Panc1 (cell line): ENCODE data around the gene HSPD1. TPM values are rescaled to one million over a fixed set of nuclear protein-coding genes. Genes with fewer than 3 reads are reported as not detected.

ENCODE experiments used
- ATAC-seq: fragments of 200-7000 bp; cut with Tn5 transposase; 2 replicates; pipeline ENCODE4 v1.9.1; 2020; ENCODE audit warnings: mild to moderate bottlenecking, moderate library complexity
- BruUV-seq: library from RNA; stranded (reverse); fragments of 400-500 nt; replicated peaks from 2 replicates; lab custom pipeline; 2021; lab: Mats Ljungman, UMichigan
- CTCF ChIA-PET: fragments of 300-600 bp; sonication (Branson Sonifier 250); formaldehyde crosslinking; loops from one replicate; lab custom pipeline; 2022; ENCODE audit warnings: antibody characterized with exemption; lab: Charles Lee
- POLR2A ChIA-PET: fragments of 300-600 bp; sonication (Branson Sonifier 250); formaldehyde crosslinking; loops from one replicate; lab custom pipeline; 2022; ENCODE audit warnings: antibody characterized with exemption; lab: Charles Lee
- DNase-seq: peaks from one replicate; pipeline ENCODE4 v3.0.0-alpha.2; 2010; ENCODE audit warnings: low read depth, low spot score
- H3K27ac ChIP-seq: 2 replicates; pipeline ENCODE4 v1.5.1; 2011; ENCODE audit warnings: mild to moderate bottlenecking, low read length, inconsistent platforms
- H3K27me3 ChIP-seq: fragments of 200-500 bp; sonication (Bioruptor generic); 2 replicates; pipeline ENCODE4 v1.6.0; 2014; ENCODE audit warnings: low read length, inconsistent platforms; ENCODE audit not compliant: control insufficient read depth, insufficient read depth
- H3K36me3 ChIP-seq: fragments of 200-500 bp; sonication (Bioruptor generic); 2 replicates; pipeline ENCODE4 v1.5.1; 2014; ENCODE audit warnings: inconsistent platforms, mild to moderate bottlenecking, low read length, moderate library complexity; ENCODE audit not compliant: control insufficient read depth, insufficient read depth
- H3K4me1 ChIP-seq: 2 replicates; pipeline ENCODE4 v1.5.1; 2011; ENCODE audit warnings: inconsistent platforms, mild to moderate bottlenecking, low read length, moderate library complexity; ENCODE audit not compliant: control insufficient read depth, insufficient read depth
- H3K4me3 ChIP-seq, 2 experiments: 2 replicates each; pipeline ENCODE4 v1.5.1; 2011 to 2012; ENCODE audit warnings: low read depth in 2 of 2, low read length in 2 of 2, mild to moderate bottlenecking in 2 of 2, inconsistent platforms in 1 of 2, moderate library complexity in 1 of 2
- H3K9me3 ChIP-seq: fragments of 200-500 bp; sonication (Bioruptor generic); 2 replicates; pipeline ENCODE4 v1.5.1; 2014; ENCODE audit warnings: low read depth, mild to moderate bottlenecking, inconsistent platforms, low read length, moderate library complexity; ENCODE audit not compliant: control insufficient read depth, insufficient read depth
- CTCF ChIP-seq: fragments of 450-650 bp; IDR thresholded peaks from 2 replicates; pipeline ENCODE4 v1.5.1; 2017; ENCODE audit warnings: mild to moderate bottlenecking
- POLR2AphosphoS5 ChIP-seq: IDR thresholded peaks from 2 replicates; pipeline ENCODE4 v1.6.1; 2012; ENCODE audit warnings: mild to moderate bottlenecking, low read depth, low read length, moderate library complexity
- REST ChIP-seq, 2 experiments: IDR thresholded peaks; 2 replicates each; pipeline ENCODE4 v1.6.1; 2011 to 2012; ENCODE audit warnings: low read depth in 2 of 2, control low read depth in 1 of 2, low read length in 1 of 2, mild to moderate bottlenecking in 1 of 2, moderate library complexity in 1 of 2; ENCODE audit not compliant: insufficient read depth in 1 of 2
- SIN3A ChIP-seq: IDR thresholded peaks from 2 replicates; pipeline ENCODE4 v1.6.1; 2012; ENCODE audit warnings: low read depth, mild to moderate bottlenecking, low read length, moderate library complexity, borderline replicate concordance; ENCODE audit not compliant: insufficient read depth
- TCF7L2 ChIP-seq: IDR thresholded peaks from 2 replicates; pipeline ENCODE4 v1.6.1; 2011; ENCODE audit warnings: mild to moderate bottlenecking, low read depth, low read length, inconsistent platforms
- in situ Hi-C: cut with HindIII; loops from 2 replicates; pipeline ENCODE4 v1.10.0; 2016; ENCODE audit warnings: low sequenced_read_pairs, low pct_unique_long_range_greater_than_20kb
- intact Hi-C: fragments of 100-400 bp; cut with micrococcal nuclease; formaldehyde crosslinking; loops from one replicate; pipeline ENCODE4 v1.10.0; 2022; ENCODE audit not compliant: unreplicated experiment
- total RNA-seq: library from RNA; stranded (reverse); gene quantifications from one replicate; pipeline ENCODE4 v1.2.1, GENCODE V29; 2021; ENCODE audit not compliant: unreplicated experiment

The HSPD1 gene
- total RNA-seq, 1 experiment from 2014 or later = 553 TPM

- intact Hi-C loops = no loop called here
- ChIA-PET CTCF (no interaction called here), POLR2A (no interaction called here)
- Histone ChIP-seq H3K27ac (no peak overlapping the region), H3K36me3 (peaks cover 23% of the 10 kb centered on the region), H3K4me1 (no peaks in the 10 kb centered on the region), H3K9me3 (no peaks in the 10 kb centered on the region), H3K27me3 (no peaks in the 10 kb centered on the region), H3K4me3 (no peak overlapping the region)
- BruUV-seq = no TSS peak
- in situ Hi-C loops = no loop called here
- TF ChIP-seq SIN3A (no peak), CTCF (no peak), REST (IDR thresholded peaks at IDR 0.05; ENCODE audit: insufficient read depth in 1 of 2, low read depth in 2 of 2, low read length in 1 of 2) (no peak), POLR2AphosphoS5 (no peak), TCF7L2 (no peak)
- ATAC-seq (no peak), DNase-seq (no peak)
These were observed 47.7 kb upstream of the HSPD1 start for GRCh38 chr2:197547163-197547900.

- ChIA-PET CTCF (no interaction called here), POLR2A (no interaction called here)
- H3K4me1 ChIP-seq = no peaks in the 10 kb centered on the region
- no peak overlapping the region for H3K4me3 ChIP-seq
- H3K27me3 ChIP-seq = no peaks in the 10 kb centered on the region
- in situ Hi-C loops = no loop called here
- no peak for ATAC-seq
- BruUV-seq = no TSS peak
- intact Hi-C loops = no loop called here
- no peak for DNase-seq
- peaks cover 14% of the 10 kb centered on the region; the same call in 1 of the 2 replicates for H3K36me3 ChIP-seq
- TF ChIP-seq SIN3A (no peak), CTCF (no peak), TCF7L2 (no peak), REST (IDR thresholded peaks at IDR 0.05; ENCODE audit: insufficient read depth in 1 of 2, low read depth in 2 of 2, low read length in 1 of 2) (no peak)
- H3K27ac ChIP-seq = no peak overlapping the region
- no peaks in the 10 kb centered on the region for H3K9me3 ChIP-seq
These were observed 43.6 kb upstream of the HSPD1 start for GRCh38 chr2:197543206-197543605.
